Large intestine (tissue), 3 donors: ENCODE data around the gene RARRES2. TPM values are rescaled to one million over a fixed set of nuclear protein-coding genes. Genes with fewer than 3 reads are reported as not detected.
"Not testable (repeated sequence)": the region's sequence is repeated elsewhere in the genome, so short reads cannot be mapped to it uniquely, and the experiment has no call there.

ENCODE experiments used
- DNase-seq, 2 donors: peaks; one replicate each; pipeline versions ENCODE4 v3.0.0 to v3.0.0-alpha.2; 2013
- H3K27ac ChIP-seq: one replicate; pipeline ENCODE4 v1.5.1; 2013; ENCODE audit warnings: low read length
- H3K27me3 ChIP-seq: 2 replicates; pipeline ENCODE4 v1.6.1; 2013; ENCODE audit warnings: low read length; ENCODE audit not compliant: control insufficient read depth, insufficient read depth
- H3K36me3 ChIP-seq: 2 replicates; pipeline ENCODE4 v1.6.1; 2013; ENCODE audit warnings: low read length; ENCODE audit not compliant: control insufficient read depth, insufficient read depth
- H3K4me1 ChIP-seq: one replicate; pipeline ENCODE4 v1.6.1; 2013; ENCODE audit warnings: low read length; ENCODE audit not compliant: control insufficient read depth, insufficient read depth
- H3K4me3 ChIP-seq: one replicate; pipeline ENCODE4 v1.5.1; 2013; ENCODE audit warnings: low read length
- H3K9me3 ChIP-seq: one replicate; pipeline ENCODE4 v1.6.1; 2013; ENCODE audit warnings: mild to moderate bottlenecking, low read depth, low read length, moderate library complexity; ENCODE audit not compliant: control insufficient read depth
- WGBS: methylation state at CpG from one replicate; pipeline ENCODE4 v1.1.5; 2013; ENCODE audit warnings: low lambda C conversion rate; ENCODE audit not compliant: insufficient coverage; 5-methylcytosine and 5-hydroxymethylcytosine counted together
- polyA plus RNA-seq: library from polyadenylated mRNA; unstranded; fragments of 120-200 nt; gene quantifications from one replicate; pipeline ENCODE4 v1.2.1, GENCODE V29; 2013

RARRES2 gene
- polyA plus RNA-seq, 1 donor = 58.2 TPM

DNA sequence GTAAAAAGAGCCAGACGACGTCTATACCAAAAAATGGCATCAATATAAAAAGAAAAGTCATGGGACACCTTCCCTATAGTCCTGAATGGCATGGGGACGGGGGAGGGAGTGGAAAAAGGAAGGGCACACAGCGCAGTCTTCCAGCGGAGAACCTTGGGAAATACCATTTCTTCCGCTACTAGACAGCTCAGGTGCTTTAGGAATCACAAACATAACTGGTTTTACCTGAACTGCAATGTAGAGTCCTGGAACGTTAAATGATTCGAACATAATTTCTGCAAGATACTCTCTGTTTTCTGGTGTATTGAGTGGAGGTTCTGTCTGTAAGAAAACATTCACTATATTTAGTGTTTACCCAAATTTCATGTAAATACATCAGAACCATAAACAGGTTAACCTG lies 46.4 kb downstream of the RARRES2 start:
- not testable (repeated sequence) for H3K36me3 ChIP-seq, H3K9me3 ChIP-seq, H3K27ac ChIP-seq, H3K27me3 ChIP-seq, H3K4me1 ChIP-seq, DNase-seq, H3K4me3 ChIP-seq
- 89% methylated on average over 2 of the region's 8 CpGs for WGBS

DNA sequence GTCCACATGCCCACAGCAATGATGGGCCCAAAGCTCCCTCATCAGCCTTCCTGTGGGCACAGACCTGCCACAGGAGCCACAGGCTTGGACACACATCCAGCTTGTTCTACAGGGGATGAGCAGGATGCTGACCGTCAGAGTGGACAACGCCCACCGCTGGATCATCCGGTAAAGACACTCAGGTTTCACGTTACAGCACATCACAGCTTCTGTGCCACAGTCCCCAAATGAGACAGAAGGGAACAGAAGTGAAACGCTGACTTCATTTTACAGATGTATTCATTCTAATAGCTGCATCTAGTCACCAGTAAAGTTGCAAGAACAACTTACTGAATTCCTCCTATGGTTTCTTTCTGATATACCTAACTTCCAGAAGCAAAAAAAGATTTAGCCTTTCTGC lies 51.1 kb downstream of the RARRES2 start:
- H3K36me3 ChIP-seq, H3K27ac ChIP-seq, DNase-seq, H3K27me3 ChIP-seq, H3K4me3 ChIP-seq, H3K9me3 ChIP-seq, H3K4me1 ChIP-seq: not testable (repeated sequence)
- WGBS = no CpG with 5 or more reads among the region's 6 CpGs

DNA sequence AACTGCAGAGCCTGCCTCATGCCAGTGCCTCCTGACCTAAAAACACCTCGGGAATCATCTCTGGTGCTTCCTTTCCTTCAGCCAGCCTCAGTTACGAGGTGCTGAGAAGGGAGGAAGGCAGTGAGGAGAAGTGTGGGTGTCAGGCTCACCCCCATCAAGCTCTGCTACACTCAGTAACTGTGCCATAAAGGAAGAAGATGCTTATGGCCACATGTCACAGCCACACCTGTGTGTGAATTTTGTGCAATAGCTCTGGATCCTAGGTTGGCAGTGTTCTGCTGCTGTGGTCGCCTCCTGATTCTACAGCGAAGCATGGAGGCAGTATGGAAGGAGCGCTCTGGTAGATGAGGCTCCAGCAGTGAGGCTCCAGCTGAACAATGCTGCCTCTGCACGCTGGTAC lies 52.6 kb downstream of the RARRES2 start:
- H3K36me3 ChIP-seq, H3K4me3 ChIP-seq, H3K27ac ChIP-seq, H3K9me3 ChIP-seq, H3K4me1 ChIP-seq, H3K27me3 ChIP-seq, DNase-seq: not testable (repeated sequence)
- no CpG with 5 or more reads among the region's 6 CpGs for WGBS

Other genes with a start within 250 kb of the RARRES2 start
- gene LRRC61, start 18.3 kb downstream of the RARRES2 start, polyA plus RNA-seq = 22.8 TPM
- gene ACTR3C, start 18.1 kb downstream of the RARRES2 start, polyA plus RNA-seq = 6.1 TPM
- 135 TPM for gene REPIN1, start 27.2 kb upstream of the RARRES2 start, polyA plus RNA-seq
- 5.2 TPM for gene ZNF775, start 37.7 kb upstream of the RARRES2 start, polyA plus RNA-seq
- 6.3 TPM for gene GIMAP8, start 109.0 kb upstream of the RARRES2 start, polyA plus RNA-seq
- gene GIMAP7, start 173.2 kb upstream of the RARRES2 start, polyA plus RNA-seq = 14.7 TPM
- 17.8 TPM for gene GIMAP4, start 225.8 kb upstream of the RARRES2 start, polyA plus RNA-seq